K562 (cell line): ENCODE measurements around the gene CD2. TPM values are rescaled to one million over a fixed set of nuclear protein-coding genes. Genes with fewer than 3 reads are reported as not detected.

Source experiments
- CBFA2T2 ChIP-seq: fragments of 450-650 bp; conservative IDR thresholded peaks from 2 replicates; pipeline ENCODE4 v1.6.1; 2017; ENCODE audit warnings: mild to moderate bottlenecking
- CTCF ChIP-seq, 3 experiments: IDR thresholded peaks in 2 of 3; conservative IDR thresholded peaks in 1 of 3; 2 replicates each; pipeline ENCODE4 v1.5.1; 2011 to 2012; ENCODE audit warnings: low read length in 3 of 3, mild to moderate bottlenecking in 3 of 3, control low read depth in 2 of 3, improper control_type of control experiment in 1 of 3, inconsistent platforms in 1 of 3, low read depth in 1 of 3, mixed read lengths in 1 of 3, moderate library complexity in 1 of 3; ENCODE audit not compliant: insufficient read depth in 2 of 3
- ELK1 ChIP-seq: sonication (generic); formaldehyde crosslinking; IDR thresholded peaks from 2 replicates; pipeline ENCODE4 v1.8.1; 2022; ENCODE audit warnings: missing genetic modification reagents
- EZH2 ChIP-seq: IDR thresholded peaks from 2 replicates; pipeline ENCODE4 v1.6.1; 2012; ENCODE audit warnings: low read depth, mild to moderate bottlenecking, inconsistent platforms, low read length, borderline replicate concordance
- MCM3 ChIP-seq: fragments of 450-650 bp; IDR thresholded peaks from 2 replicates; pipeline ENCODE4 v1.6.1; 2016
- TAF1 ChIP-seq: IDR thresholded peaks from 2 replicates; pipeline ENCODE4 v1.6.1; 2011; ENCODE audit warnings: mild to moderate bottlenecking, low read length, moderate library complexity; ENCODE audit not compliant: insufficient read depth, control insufficient read depth, severe bottlenecking; ENCODE audit errors: extremely low read depth
- XRCC5 ChIP-seq: fragments of 200-400 bp; formaldehyde crosslinking; IDR thresholded peaks from 2 replicates; pipeline ENCODE4 v1.6.1; 2017; ENCODE audit warnings: low read depth, mild to moderate bottlenecking, low read length
- ZNF318 ChIP-seq, 2 experiments: fragments of 450-650 bp; IDR thresholded peaks; 2 replicates each; pipeline ENCODE4 v1.6.1; 2016; ENCODE audit warnings: mild to moderate bottlenecking in 2 of 2, borderline replicate concordance in 1 of 2, low read depth in 1 of 2, moderate library complexity in 1 of 2
- polyA plus RNA-seq, 8 experiments: library from polyadenylated mRNA; depleted of rRNA in 4 of 8; stranded (reverse) in 5 of 8; unstranded in 3 of 8; fragments of >200 nt; fragmentation: Nextera tagmentation in 2 of 8; fragmentation: Illumina TruSeq in 1 of 8; extraction: Ambion mirVana in 2 of 8; extraction: Trizol in 1 of 8; gene quantifications; 2 replicates each; pipeline versions ENCODE4 v1.2.1 to v1.2.3, GENCODE V29; 2011 to 2014; ENCODE audit warnings: inconsistent platforms in 1 of 8, missing spikeins in 1 of 8
- total RNA-seq, 7 experiments: library from RNA; depleted of rRNA in 6 of 7; stranded (reverse); fragments of >200 nt in 6 of 7; fragmentation: Illumina TruSeq in 2 of 7; extraction: Trizol in 2 of 7; gene quantifications; 2 replicates each; pipeline versions ENCODE4 v1.2.1 to v1.2.3, GENCODE V29; 2011 to 2021; ENCODE audit warnings: low replicate concordance in 1 of 7
- TF ChIP-seq, protein P1 (sequence below): sonication (generic); formaldehyde crosslinking; IDR thresholded peaks from 2 replicates; pipeline ENCODE4 v1.8.1; 2023; ENCODE audit warnings: mild to moderate bottlenecking, missing genetic modification reagents
- TF ChIP-seq, protein P2 (sequence below): fragments of 250-450 bp; sonication (Bioruptor Pico); IDR thresholded peaks from 2 replicates; pipeline ENCODE4 v1.5.0; 2021
- TF ChIP-seq, protein P3 (sequence below): fragments of 200-800 bp; sonication (Bioruptor generic); IDR thresholded peaks from 2 replicates; pipeline ENCODE4 v1.6.1; 2017; ENCODE audit warnings: missing genetic modification characterization, missing compliant biosample characterization

The CD2 gene
- total and polyA plus RNA-seq, 9 of the 15 experiments (the other 6 are each of a cell fraction or from before 2014, with no cell fraction given), result 0.07 to 0.16 TPM; not detected in 7

- TF ChIP-seq CTCF (IDR thresholded peaks at IDR 0.05 in 2 of 3, conservative IDR thresholded peaks at IDR 0.05 in 1 of 3; ENCODE audit: insufficient read depth in 2 of 3, low read depth in 1 of 3, low read length in 3 of 3) (peak; percentile 96 to 98 (median 98)), MCM3 (no peak), ZNF318 (IDR thresholded peaks at IDR 0.05; ENCODE audit: borderline replicate concordance in 1 of 2, low read depth in 1 of 2) (no peak), XRCC5 (no peak), ELK1 (CRISPR knock-in tag) (no peak), EZH2 (no peak), CBFA2T2 (peak; percentile 43), TAF1 (no peak)
- TF ChIP-seq, protein P1, sequence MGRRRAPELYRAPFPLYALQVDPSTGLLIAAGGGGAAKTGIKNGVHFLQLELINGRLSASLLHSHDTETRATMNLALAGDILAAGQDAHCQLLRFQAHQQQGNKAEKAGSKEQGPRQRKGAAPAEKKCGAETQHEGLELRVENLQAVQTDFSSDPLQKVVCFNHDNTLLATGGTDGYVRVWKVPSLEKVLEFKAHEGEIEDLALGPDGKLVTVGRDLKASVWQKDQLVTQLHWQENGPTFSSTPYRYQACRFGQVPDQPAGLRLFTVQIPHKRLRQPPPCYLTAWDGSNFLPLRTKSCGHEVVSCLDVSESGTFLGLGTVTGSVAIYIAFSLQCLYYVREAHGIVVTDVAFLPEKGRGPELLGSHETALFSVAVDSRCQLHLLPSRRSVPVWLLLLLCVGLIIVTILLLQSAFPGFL (CRISPR knock-in tag), result no peak
- TF ChIP-seq, protein P2, sequence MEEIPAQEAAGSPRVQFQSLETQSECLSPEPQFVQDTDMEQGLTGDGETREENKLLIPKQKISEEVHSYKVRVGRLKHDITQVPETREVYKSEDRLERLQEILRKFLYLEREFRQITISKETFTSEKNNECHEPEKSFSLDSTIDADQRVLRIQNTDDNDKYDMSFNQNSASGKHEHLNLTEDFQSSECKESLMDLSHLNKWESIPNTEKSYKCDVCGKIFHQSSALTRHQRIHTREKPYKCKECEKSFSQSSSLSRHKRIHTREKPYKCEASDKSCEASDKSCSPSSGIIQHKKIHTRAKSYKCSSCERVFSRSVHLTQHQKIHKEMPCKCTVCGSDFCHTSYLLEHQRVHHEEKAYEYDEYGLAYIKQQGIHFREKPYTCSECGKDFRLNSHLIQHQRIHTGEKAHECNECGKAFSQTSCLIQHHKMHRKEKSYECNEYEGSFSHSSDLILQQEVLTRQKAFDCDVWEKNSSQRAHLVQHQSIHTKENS (CRISPR knock-in tag), result no peak
- TF ChIP-seq, protein P3, sequence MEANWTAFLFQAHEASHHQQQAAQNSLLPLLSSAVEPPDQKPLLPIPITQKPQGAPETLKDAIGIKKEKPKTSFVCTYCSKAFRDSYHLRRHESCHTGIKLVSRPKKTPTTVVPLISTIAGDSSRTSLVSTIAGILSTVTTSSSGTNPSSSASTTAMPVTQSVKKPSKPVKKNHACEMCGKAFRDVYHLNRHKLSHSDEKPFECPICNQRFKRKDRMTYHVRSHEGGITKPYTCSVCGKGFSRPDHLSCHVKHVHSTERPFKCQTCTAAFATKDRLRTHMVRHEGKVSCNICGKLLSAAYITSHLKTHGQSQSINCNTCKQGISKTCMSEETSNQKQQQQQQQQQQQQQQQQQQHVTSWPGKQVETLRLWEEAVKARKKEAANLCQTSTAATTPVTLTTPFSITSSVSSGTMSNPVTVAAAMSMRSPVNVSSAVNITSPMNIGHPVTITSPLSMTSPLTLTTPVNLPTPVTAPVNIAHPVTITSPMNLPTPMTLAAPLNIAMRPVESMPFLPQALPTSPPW (CRISPR knock-in tag), result no peak
These were observed 63.4 kb downstream of the CD2 start (continued) for GRCh38 chr1:116817582-116818064.
